GM12878 (cell line): ENCODE data around the gene MYBPC2. TPM values are rescaled to one million over a fixed set of nuclear protein-coding genes. Genes with fewer than 3 reads are reported as not detected.

Experiments
- ATAC-seq: fragments of 200-7000 bp; cut with Tn5 transposase; 3 replicates; pipeline ENCODE4 v1.9.1; 2020; ENCODE audit warnings: mild to moderate bottlenecking, moderate library complexity
- BruUV-seq: library from RNA; stranded (reverse); fragments of 400-500 nt; replicated peaks from 2 replicates; lab custom pipeline; 2021; lab: Mats Ljungman, UMichigan
- CTCF ChIA-PET: fragments of 300-600 bp; sonication (Branson Sonifier 250); formaldehyde crosslinking; extraction: SDS; loops from one replicate; lab custom pipeline; 2021; ENCODE audit warnings: inconsistent platforms; lab: Yijun Ruan, JAX
- POLR2A ChIA-PET: fragments of 350-600 bp; formaldehyde crosslinking; extraction: SDS; loops from one replicate; lab custom pipeline; 2021; ENCODE audit warnings: inconsistent platforms; lab: Charles Lee
- RAD21 ChIA-PET: fragments of 300-600 bp; sonication (Branson Sonifier 250); formaldehyde crosslinking; loops from one replicate; lab custom pipeline; 2023; ENCODE audit warnings: antibody characterized with exemption; ENCODE audit not compliant: unreplicated experiment; lab: Charles Lee
- SMC1A ChIA-PET: fragments of 300-600 bp; sonication (Branson Sonifier 250); formaldehyde crosslinking; loops from one replicate; lab custom pipeline; 2023; ENCODE audit not compliant: unreplicated experiment, uncharacterized antibody; lab: Charles Lee
- DNase-seq: peaks from one replicate; pipeline ENCODE4 v3.0.0-alpha.2; 2011; ENCODE audit warnings: low read depth, low spot score
- FAIRE-seq: peaks from 3 replicates; lab custom pipeline; 2011; peaks lifted over from hg19 to GRCh38; lab: Jason Lieb, UNC
- H2AFZ ChIP-seq: 2 replicates; pipeline ENCODE4 v1.6.0; 2011; ENCODE audit warnings: low read depth, low read length, control low read depth; ENCODE audit not compliant: control insufficient read depth
- H3K27ac ChIP-seq: 2 replicates; pipeline ENCODE4 v1.5.1; 2011; ENCODE audit warnings: control low read depth; ENCODE audit not compliant: control insufficient read depth, insufficient read depth
- H3K27me3 ChIP-seq, 2 experiments: replicated peaks in 1 of 2; 2 replicates each; pipeline versions ENCODE4 v1.6.0 to v1.6.1; 2011; ENCODE audit warnings: low read length in 1 of 2; ENCODE audit not compliant: control insufficient read depth in 2 of 2, insufficient read depth in 2 of 2
- H3K36me3 ChIP-seq, 2 experiments: 2 replicates each; pipeline ENCODE4 v1.5.1; 2011; ENCODE audit warnings: low read length in 1 of 2; ENCODE audit not compliant: control insufficient read depth in 2 of 2, insufficient read depth in 2 of 2
- H3K4me1 ChIP-seq: 2 replicates; pipeline ENCODE4 v1.6.1; 2011; ENCODE audit warnings: mild to moderate bottlenecking, low read length, moderate library complexity, mixed read lengths; ENCODE audit not compliant: control insufficient read depth, insufficient read depth
- H3K4me2 ChIP-seq: 2 replicates; pipeline ENCODE4 v1.6.0; 2011; ENCODE audit warnings: control low read depth; ENCODE audit not compliant: control insufficient read depth, insufficient read depth
- H3K4me3 ChIP-seq: fragments of 200-600 bp; sonication (generic); 2 replicates; pipeline ENCODE4 v1.5.1; 2016
- H3K79me2 ChIP-seq: 2 replicates; pipeline ENCODE4 v1.6.0; 2011; ENCODE audit warnings: low read length; ENCODE audit not compliant: control insufficient read depth, insufficient read depth
- H3K9ac ChIP-seq: 2 replicates; pipeline ENCODE4 v1.8.0; 2011; ENCODE audit warnings: low read length, control low read depth, mixed read lengths; ENCODE audit not compliant: control insufficient read depth, insufficient read depth
- H3K9me3 ChIP-seq: replicated peaks from 3 replicates; pipeline ENCODE4 v1.5.1; 2011; ENCODE audit warnings: mild to moderate bottlenecking, low read length; ENCODE audit not compliant: control insufficient read depth, insufficient read depth
- H4K20me1 ChIP-seq: 2 replicates; pipeline ENCODE4 v1.6.0; 2011; ENCODE audit not compliant: control insufficient read depth, insufficient read depth
- ATF2 ChIP-seq: IDR thresholded peaks from 2 replicates; pipeline ENCODE4 v1.6.1; 2012; ENCODE audit warnings: low read length, inconsistent platforms
- CBX3 ChIP-seq: fragments of 200-600 bp; sonication (generic); IDR thresholded peaks from 2 replicates; pipeline ENCODE4 v1.6.1; 2016; ENCODE audit warnings: low read depth, borderline replicate concordance
- GATAD2B ChIP-seq: fragments of 450-650 bp; conservative IDR thresholded peaks from 2 replicates; pipeline ENCODE4 v1.6.1; 2017; ENCODE audit warnings: low read depth, mild to moderate bottlenecking, moderate library complexity
- HCFC1 ChIP-seq: fragments of 150-350 bp; IDR thresholded peaks from 2 replicates; pipeline ENCODE4 v1.6.1; 2014; ENCODE audit warnings: low read length
- HSF1 ChIP-seq: fragments of 150-350 bp; IDR thresholded peaks from 2 replicates; pipeline ENCODE4 v1.6.1; 2014; ENCODE audit warnings: mild to moderate bottlenecking, low read depth, low read length
- JUND ChIP-seq: IDR thresholded peaks from 2 replicates; pipeline ENCODE4 v1.6.1; 2012; ENCODE audit warnings: low read depth, mild to moderate bottlenecking, low read length, improper control_type of control experiment, moderate library complexity
- MEF2A ChIP-seq: IDR thresholded peaks from 2 replicates; pipeline ENCODE4 v1.6.1; 2011; ENCODE audit warnings: low read depth, mild to moderate bottlenecking, low read length, moderate library complexity; ENCODE audit not compliant: insufficient read depth
- PAX5 ChIP-seq: IDR thresholded peaks from 2 replicates; pipeline ENCODE4 v1.6.1; 2011; ENCODE audit warnings: low read depth, low read length, borderline replicate concordance
- RCOR1 ChIP-seq: conservative IDR thresholded peaks from 2 replicates; pipeline ENCODE4 v1.6.1; 2012; ENCODE audit warnings: low read depth, low read length, improper control_type of control experiment
- SIX5 ChIP-seq: IDR thresholded peaks from 2 replicates; pipeline ENCODE4 v1.6.1; 2011; ENCODE audit warnings: mild to moderate bottlenecking, low read depth, low read length, moderate library complexity; ENCODE audit not compliant: severe bottlenecking
- SMC3 ChIP-seq: IDR thresholded peaks from 2 replicates; pipeline ENCODE4 v1.6.1; 2011; ENCODE audit warnings: low read length, improper control_type of control experiment, borderline replicate concordance
- SUPT20H ChIP-seq: IDR thresholded peaks from 2 replicates; pipeline ENCODE4 v1.6.1; 2011; ENCODE audit warnings: low read depth, mild to moderate bottlenecking, low read length, moderate library complexity, borderline replicate concordance; ENCODE audit not compliant: control insufficient read depth
- SUZ12 ChIP-seq: fragments of 200-600 bp; sonication (generic); IDR thresholded peaks from one replicate; pipeline ENCODE4 v1.6.1; 2018; ENCODE audit warnings: antibody characterized with exemption, mild to moderate bottlenecking; ENCODE audit not compliant: unreplicated experiment
- TAF1 ChIP-seq: IDR thresholded peaks from 2 replicates; pipeline ENCODE4 v1.6.1; 2011; ENCODE audit warnings: mild to moderate bottlenecking, low read depth, low read length, borderline replicate concordance
- WGBS: methylation state at CpG from one replicate; pipeline ENCODE4 v1.1.6; 2016; ENCODE audit warnings: low lambda C conversion rate; ENCODE audit not compliant: insufficient replicate concordance, insufficient coverage; ENCODE audit errors: missing lambda C conversion rate; 5-methylcytosine and 5-hydroxymethylcytosine counted together
- in situ Hi-C: fragments of 300-500 bp; cut with MboI; formaldehyde crosslinking; loops from 9 replicates; pipeline ENCODE4 v1.14.3; 2018; ENCODE audit warnings: mixed read lengths
- intact Hi-C: fragments of 100-400 bp; cut with micrococcal nuclease; formaldehyde crosslinking; loops from one replicate; pipeline ENCODE4 v1.14.2; 2022; ENCODE audit not compliant: unreplicated experiment
- polyA plus RNA-seq, 11 experiments: library from polyadenylated mRNA; depleted of rRNA in 4 of 11; unstranded in 6 of 11; stranded (reverse) in 5 of 11; fragments of >200 nt; fragmentation: Nextera tagmentation in 4 of 11; fragmentation: Illumina TruSeq in 1 of 11; extraction: Ambion mirVana in 4 of 11; extraction: Trizol in 1 of 11; gene quantifications; 1 replicate in 1 of 11; 2 replicates in 10 of 11; pipeline versions ENCODE4 v1.2.1 to v1.2.3, GENCODE V29; 2011 to 2016; ENCODE audit warnings: inconsistent platforms in 2 of 11, missing spikeins in 2 of 11, low read depth in 1 of 11
- total RNA-seq, 4 experiments: library from RNA; depleted of rRNA in 3 of 4; stranded (reverse); fragments of >200 nt in 3 of 4; fragmentation: Illumina TruSeq in 1 of 4; extraction: Trizol in 1 of 4; gene quantifications; 2 replicates each; pipeline versions ENCODE4 v1.2.1 to v1.2.3, GENCODE V29; 2013 to 2021

The MYBPC2 gene
- total and polyA plus RNA-seq, 10 of the 15 experiments (the other 5 are each of a cell fraction or from before 2014, with no cell fraction given): 0.09 to 2.6 (median 0.61) TPM

GRCh38 chr19:50490411-50490811 lies 57.7 kb downstream of the MYBPC2 start:
- RAD21 ChIA-PET: no interaction called here
- H2AFZ ChIP-seq: no peak overlapping the region
- no peak overlapping the region for H3K4me3 ChIP-seq
- WGBS: 95% methylated on average over 18 of the region's 18 CpGs
- no peak overlapping the region for H3K4me2 ChIP-seq
- DNase-seq (no peak), FAIRE-seq (no peak), ATAC-seq (no peak)
- POLR2A ChIA-PET: no interaction called here
- H3K27me3 ChIP-seq: no peaks in the 10 kb centered on the region
- in situ Hi-C loops: no loop called here
- H3K9ac ChIP-seq: no peak overlapping the region
- no peaks in the 10 kb centered on the region for H3K79me2 ChIP-seq
- peaks cover 3% of the 10 kb centered on the region; the same call in 2 of the 3 replicates for H3K9me3 ChIP-seq
- H3K36me3 ChIP-seq: no peaks in the 10 kb centered on the region
- H4K20me1 ChIP-seq: no peaks in the 10 kb centered on the region
- no peaks in the 10 kb centered on the region for H3K4me1 ChIP-seq
- BruUV-seq: no TSS peak
- SMC1A ChIA-PET: interaction anchor here (1.3 kb wide), 1 partner anchor 30 kb away, joined by 3 read pairs; no protein-coding TSS in a partner anchor
- no peak overlapping the region for H3K27ac ChIP-seq
- TF ChIP-seq CBX3: no peak
- no peak for TF ChIP-seq HSF1
- TF ChIP-seq GATAD2B: no peak
- no peak for TF ChIP-seq PAX5
- no peak for TF ChIP-seq SIX5
- intact Hi-C loops: no loop called here
- CTCF ChIA-PET: no interaction called here

GRCh38 chr19:50490991-50491472 lies 58.3 kb downstream of the MYBPC2 start:
- BruUV-seq: no TSS peak
- DNase-seq (no peak), FAIRE-seq (no peak), ATAC-seq (no peak)
- Histone ChIP-seq H3K9ac (no peak overlapping the region), H3K36me3 (no peaks in the 10 kb centered on the region), H4K20me1 (no peaks in the 10 kb centered on the region), H3K27ac (no peak overlapping the region), H3K4me3 (no peak overlapping the region), H3K27me3 (no peaks in the 10 kb centered on the region), H3K9me3 (peaks cover 3% of the 10 kb centered on the region; the same call in 2 of the 3 replicates), H3K79me2 (no peaks in the 10 kb centered on the region), H3K4me1 (no peaks in the 10 kb centered on the region), H2AFZ (no peak overlapping the region), H3K4me2 (no peak overlapping the region)
- intact Hi-C loops (no loop called here), in situ Hi-C loops (no loop called here)
- CTCF ChIA-PET: no interaction called here
- 57% methylated on average over 21 of the region's 26 CpGs for WGBS
- RAD21 ChIA-PET: no interaction called here
- POLR2A ChIA-PET: interaction anchor here (0.5 kb wide), 1 partner anchor 442 kb away, joined by 3 read pairs; no protein-coding TSS in a partner anchor
- SMC1A ChIA-PET: interaction anchor here (1.3 kb wide), 1 partner anchor 30 kb away, joined by 3 read pairs; no protein-coding TSS in a partner anchor
- TF ChIP-seq RCOR1 (no peak), ATF2 (no peak), SMC3 (no peak), TAF1 (no peak), MEF2A (no peak), SUPT20H (no peak), JUND (no peak), HCFC1 (no peak), SUZ12 (no peak)
